ENCODE data around the gene ELMOD1. TPM values are rescaled to one million over a fixed set of nuclear protein-coding genes. Genes with fewer than 3 reads are reported as not detected.

Gene ELMOD1
- total and polyA plus RNA-seq, 4 donors: 0.14 to 0.42 TPM; not detected in 2

GRCh38 chr11:107682572-107682971, 91.6 kb downstream of the ELMOD1 start:
- Histone ChIP-seq H3K4me1 (ENCODE audit: control insufficient read depth in 4 of 4, insufficient read depth in 4 of 4, low read length in 3 of 4) (no peaks in the 10 kb centered on the region), H3K9ac (ENCODE audit: low read depth in 1 of 2, low read length in 2 of 2) (no peak overlapping the region), H3K27me3 (ENCODE audit: control insufficient read depth in 4 of 4, insufficient read depth in 4 of 4, low read length in 3 of 4) (no peaks in the 10 kb centered on the region), H3K27ac (ENCODE audit: low read depth in 1 of 2, low read length in 2 of 2) (no peak overlapping the region), H3K4me3 (ENCODE audit: low read depth in 1 of 3, low read length in 3 of 3) (no peak overlapping the region), H3K36me3 (ENCODE audit: control insufficient read depth in 4 of 4, insufficient read depth in 3 of 4, low read depth in 1 of 4, low read length in 3 of 4) (no peaks in the 10 kb centered on the region), H3K9me3 (ENCODE audit: control insufficient read depth in 4 of 4, low read length in 3 of 4) (no peaks in the 10 kb centered on the region)
- 85% methylated on average over 5 of the region's 5 CpGs for WGBS
- DNase-seq (ENCODE audit: low spot score): no peak
- TF ChIP-seq RAD21 (IDR thresholded peaks at IDR 0.05) (no peak), JUND (IDR thresholded peaks at IDR 0.05) (no peak), TAF1 (conservative IDR thresholded peaks at IDR 0.05) (no peak), HNF4A (conservative IDR thresholded peaks at IDR 0.05) (no peak), FOXA2 (IDR thresholded peaks at IDR 0.05) (no peak), SP1 (IDR thresholded peaks at IDR 0.05) (no peak), FOXA1 (IDR thresholded peaks at IDR 0.05) (no peak)
- TF ChIP-seq, protein P1, sequence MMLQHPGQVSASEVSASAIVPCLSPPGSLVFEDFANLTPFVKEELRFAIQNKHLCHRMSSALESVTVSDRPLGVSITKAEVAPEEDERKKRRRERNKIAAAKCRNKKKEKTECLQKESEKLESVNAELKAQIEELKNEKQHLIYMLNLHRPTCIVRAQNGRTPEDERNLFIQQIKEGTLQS (IDR thresholded peaks at IDR 0.05): no peak

DNA sequence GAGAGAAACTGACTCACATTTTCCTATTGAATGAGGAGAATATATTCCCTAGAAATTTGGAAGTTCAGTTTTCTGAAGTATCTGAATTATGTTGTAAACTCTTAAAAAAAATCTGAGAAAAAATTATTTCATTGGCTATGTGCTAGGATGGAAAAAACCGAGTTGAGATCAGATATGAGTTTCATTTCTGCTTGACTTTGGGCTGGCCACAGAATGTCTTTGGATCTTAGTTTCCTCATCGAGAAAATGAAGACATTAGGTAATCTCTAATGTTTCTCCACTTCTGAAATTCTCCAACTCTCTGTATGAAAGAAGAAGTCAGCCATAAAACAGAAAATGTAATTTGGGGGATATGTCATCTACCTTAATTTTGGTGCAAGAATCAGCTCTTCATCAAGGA, 92.1 kb downstream of the ELMOD1 start:
- no peak overlapping the region for H3K4me3 ChIP-seq (ENCODE audit: low read depth in 1 of 3, low read length in 3 of 3)
- no peak overlapping the region for H3K9ac ChIP-seq (ENCODE audit: low read depth in 1 of 2, low read length in 2 of 2)
- no peaks in the 10 kb centered on the region for H3K36me3 ChIP-seq (ENCODE audit: control insufficient read depth in 4 of 4, insufficient read depth in 3 of 4, low read depth in 1 of 4, low read length in 3 of 4)
- H3K9me3 ChIP-seq (ENCODE audit: control insufficient read depth in 4 of 4, low read length in 3 of 4): no peaks in the 10 kb centered on the region
- TF ChIP-seq RXRA (IDR thresholded peaks at IDR 0.05) (no peak), FOXA2 (IDR thresholded peaks at IDR 0.05) (no peak), YY1 (IDR thresholded peaks at IDR 0.05) (no peak), FOXA1 (IDR thresholded peaks at IDR 0.05) (no peak), HNF4A (conservative IDR thresholded peaks at IDR 0.05) (no peak), NR2F2 (IDR thresholded peaks at IDR 0.05) (no peak), SP1 (IDR thresholded peaks at IDR 0.05) (no peak), JUND (IDR thresholded peaks at IDR 0.05) (no peak), TAF1 (conservative IDR thresholded peaks at IDR 0.05) (no peak)
- TF ChIP-seq, protein P2, sequence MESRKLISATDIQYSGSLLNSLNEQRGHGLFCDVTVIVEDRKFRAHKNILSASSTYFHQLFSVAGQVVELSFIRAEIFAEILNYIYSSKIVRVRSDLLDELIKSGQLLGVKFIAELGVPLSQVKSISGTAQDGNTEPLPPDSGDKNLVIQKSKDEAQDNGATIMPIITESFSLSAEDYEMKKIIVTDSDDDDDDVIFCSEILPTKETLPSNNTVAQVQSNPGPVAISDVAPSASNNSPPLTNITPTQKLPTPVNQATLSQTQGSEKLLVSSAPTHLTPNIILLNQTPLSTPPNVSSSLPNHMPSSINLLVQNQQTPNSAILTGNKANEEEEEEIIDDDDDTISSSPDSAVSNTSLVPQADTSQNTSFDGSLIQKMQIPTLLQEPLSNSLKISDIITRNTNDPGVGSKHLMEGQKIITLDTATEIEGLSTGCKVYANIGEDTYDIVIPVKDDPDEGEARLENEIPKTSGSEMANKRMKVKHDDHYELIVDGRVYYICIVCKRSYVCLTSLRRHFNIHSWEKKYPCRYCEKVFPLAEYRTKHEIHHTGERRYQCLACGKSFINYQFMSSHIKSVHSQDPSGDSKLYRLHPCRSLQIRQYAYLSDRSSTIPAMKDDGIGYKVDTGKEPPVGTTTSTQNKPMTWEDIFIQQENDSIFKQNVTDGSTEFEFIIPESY (IDR thresholded peaks at IDR 0.05): no peak
- 62% methylated on average over 2 of the region's 2 CpGs for WGBS
- H3K27ac ChIP-seq (ENCODE audit: low read depth in 1 of 2, low read length in 2 of 2): no peak overlapping the region
- H3K27me3 ChIP-seq (ENCODE audit: control insufficient read depth in 4 of 4, insufficient read depth in 4 of 4, low read length in 3 of 4): no peaks in the 10 kb centered on the region
- no peaks in the 10 kb centered on the region for H3K4me1 ChIP-seq (ENCODE audit: control insufficient read depth in 4 of 4, insufficient read depth in 4 of 4, low read length in 3 of 4)
- DNase-seq (ENCODE audit: low spot score): no peak

DNA sequence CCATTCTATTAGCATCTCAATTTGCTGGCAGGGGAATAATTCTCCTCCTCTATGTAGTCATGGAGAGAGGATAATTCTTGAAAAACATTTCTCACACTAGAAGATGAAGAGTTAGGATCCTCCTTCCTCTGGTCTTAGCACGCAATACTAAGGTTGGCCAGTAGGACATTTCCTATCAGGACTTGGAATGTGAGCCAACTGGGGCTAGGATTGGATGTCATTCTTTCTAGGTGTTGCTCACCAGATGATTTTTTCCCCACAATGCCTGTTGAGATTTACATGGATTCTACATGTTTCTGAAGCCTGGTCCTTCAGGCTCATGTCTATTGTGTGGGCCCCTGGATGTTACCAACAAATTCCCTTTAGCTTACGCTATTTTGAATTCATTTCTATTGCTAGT, 92.9 kb downstream of the ELMOD1 start:
- no peak for TF ChIP-seq RAD21 (IDR thresholded peaks at IDR 0.05)
- DNase-seq (ENCODE audit: low spot score): no peak
- no peaks in the 10 kb centered on the region for H3K36me3 ChIP-seq (ENCODE audit: control insufficient read depth in 4 of 4, insufficient read depth in 3 of 4, low read depth in 1 of 4, low read length in 3 of 4)
- H3K27ac ChIP-seq (ENCODE audit: low read depth in 1 of 2, low read length in 2 of 2): no peak overlapping the region
- H3K9me3 ChIP-seq (ENCODE audit: control insufficient read depth in 4 of 4, low read length in 3 of 4): no peaks in the 10 kb centered on the region
- no peaks in the 10 kb centered on the region for H3K27me3 ChIP-seq (ENCODE audit: control insufficient read depth in 4 of 4, insufficient read depth in 4 of 4, low read length in 3 of 4)
- H3K4me1 ChIP-seq (ENCODE audit: control insufficient read depth in 4 of 4, insufficient read depth in 4 of 4, low read length in 3 of 4): no peaks in the 10 kb centered on the region
- 95% methylated on average over 2 of the region's 2 CpGs for WGBS
- H3K9ac ChIP-seq (ENCODE audit: low read depth in 1 of 2, low read length in 2 of 2): no peak overlapping the region
- no peak overlapping the region for H3K4me3 ChIP-seq (ENCODE audit: low read depth in 1 of 3, low read length in 3 of 3)

GRCh38 chr11:107688322-107688918, 97.5 kb downstream of the ELMOD1 start:
- Histone ChIP-seq H3K9ac (ENCODE audit: low read depth in 1 of 2, low read length in 2 of 2) (no peak overlapping the region), H3K4me3 (ENCODE audit: low read depth in 1 of 3, low read length in 3 of 3) (no peak overlapping the region), H3K4me1 (ENCODE audit: control insufficient read depth in 4 of 4, insufficient read depth in 4 of 4, low read length in 3 of 4) (peaks cover 0 to 3% (median 0%) of the 10 kb centered on the region in 4 donors), H3K27me3 (ENCODE audit: control insufficient read depth in 4 of 4, insufficient read depth in 4 of 4, low read length in 3 of 4) (peaks cover 0 to 2% (median 0%) of the 10 kb centered on the region in 4 donors), H3K36me3 (ENCODE audit: control insufficient read depth in 4 of 4, insufficient read depth in 3 of 4, low read depth in 1 of 4, low read length in 3 of 4) (no peaks in the 10 kb centered on the region), H3K9me3 (ENCODE audit: control insufficient read depth in 4 of 4, low read length in 3 of 4) (no peaks in the 10 kb centered on the region), H3K27ac (ENCODE audit: low read depth in 1 of 2, low read length in 2 of 2) (no peak overlapping the region)
- no peak for DNase-seq (ENCODE audit: low spot score)
- TF ChIP-seq HNF4A (conservative IDR thresholded peaks at IDR 0.05) (peak in 1 of 2 donors; percentile 12), RXRA (IDR thresholded peaks at IDR 0.05) (peak in 1 of 2 donors; percentile 31), FOXA2 (IDR thresholded peaks at IDR 0.05) (no peak), NR2F2 (IDR thresholded peaks at IDR 0.05) (no peak)
- TF ChIP-seq, protein P3, sequence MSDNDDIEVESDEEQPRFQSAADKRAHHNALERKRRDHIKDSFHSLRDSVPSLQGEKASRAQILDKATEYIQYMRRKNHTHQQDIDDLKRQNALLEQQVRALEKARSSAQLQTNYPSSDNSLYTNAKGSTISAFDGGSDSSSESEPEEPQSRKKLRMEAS (IDR thresholded peaks at IDR 0.05): no peak
- 71% methylated on average over 6 of the region's 6 CpGs for WGBS
